HG03064 (cell line): ENCODE results near the gene TMEM97.
A peak's percentile ranks its signal among the peaks of the same experiment; 100 is the strongest.

Source experiments
- ATAC-seq: cut with Tn5 transposase; IDR thresholded peaks from one replicate; pipeline ENCODE4 v1.9.1; 2021; ENCODE audit warnings: low read depth; ENCODE audit not compliant: unreplicated experiment

TMEM97 gene

GRCh38 chr17:28363776-28364650, 45.0 kb downstream of the TMEM97 start:
- no peak for ATAC-seq

- ATAC-seq, result no peak
Observed at GRCh38 chr17:28364665-28365363, 45.8 kb downstream of the TMEM97 start, which contains the start of gene SEBOX. Gene SEBOX (minus strand): TSS chr17:28365199. CDS start chr17:28365151, 48 bp downstream.

GRCh38 chr17:28365487-28365886, 46.5 kb downstream of the TMEM97 start:
- no peak for ATAC-seq

- no peak for ATAC-seq
Observed at GRCh38 chr17:28366605-28367004, 47.6 kb downstream of the TMEM97 start.

DNA sequence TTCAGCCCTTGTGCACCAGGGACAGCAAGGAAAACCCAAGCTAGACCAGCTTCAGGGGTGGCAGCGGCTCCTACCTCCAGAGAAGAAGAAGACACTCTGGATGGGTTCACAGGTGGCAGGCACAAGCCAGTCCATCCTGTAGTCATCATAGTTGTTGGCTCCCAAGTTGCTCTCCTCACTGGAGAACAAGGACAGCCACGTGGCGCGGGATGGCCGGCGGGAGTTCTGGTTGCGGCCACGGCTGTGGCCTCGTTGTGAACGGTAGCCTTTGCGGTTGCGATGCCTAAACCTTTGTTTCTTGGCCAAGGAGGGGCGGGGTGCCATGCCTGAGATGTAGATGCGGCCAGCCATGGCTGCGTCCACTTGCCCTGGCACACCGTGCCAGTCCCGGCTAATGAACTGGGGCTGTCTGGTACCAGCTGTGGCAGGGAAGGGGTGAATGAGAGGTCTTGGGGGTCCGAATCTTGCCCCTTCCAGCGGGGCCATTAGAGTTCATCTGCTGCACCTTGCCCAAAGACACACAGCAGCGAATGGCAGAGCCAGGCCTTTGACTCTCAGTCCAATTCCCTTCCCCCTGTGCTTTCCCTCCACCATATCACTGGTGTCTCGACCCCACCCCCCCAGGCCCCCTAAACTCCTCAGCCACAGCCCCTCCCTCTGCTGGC, 48.8 kb downstream of the TMEM97 start:
- no peak for ATAC-seq

GRCh38 chr17:28368306-28368831, 49.4 kb downstream of the TMEM97 start:
- no peak for ATAC-seq

- ATAC-seq, result no peak
Observed at GRCh38 chr17:28368915-28369683, 50.1 kb downstream of the TMEM97 start.

DNA sequence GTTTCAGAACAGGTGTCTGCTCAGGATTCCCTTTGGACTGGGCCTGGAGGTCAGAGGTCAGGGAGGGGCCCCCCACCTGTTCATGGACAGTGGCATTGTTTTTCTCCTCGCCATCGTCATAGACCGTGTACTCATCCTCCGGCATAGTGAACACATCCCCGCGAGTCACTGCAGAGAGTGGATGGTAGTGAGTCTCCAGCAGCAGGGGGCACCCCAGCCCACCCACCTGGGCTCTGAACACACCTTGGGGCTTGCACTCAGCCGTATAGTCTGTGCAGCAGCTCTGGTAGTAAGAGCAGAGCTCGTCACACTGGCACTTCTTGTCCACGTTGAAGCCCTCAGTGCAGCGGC, 50.7 kb downstream of the TMEM97 start:
- ATAC-seq, result no peak

GRCh38 chr17:28370035-28370743, 51.2 kb downstream of the TMEM97 start, which contains the start of gene VTN:
Gene VTN (minus strand): TSS chr17:28370307. CDS start chr17:28370203, 104 bp downstream.
- no peak for ATAC-seq

GRCh38 chr17:28370744-28371103, 51.7 kb downstream of the TMEM97 start:
- no peak for ATAC-seq

GRCh38 chr17:28371245-28372202, 52.5 kb downstream of the TMEM97 start, which contains the start of gene SARM1:
Gene SARM1 (plus strand): TSS chr17:28371694. CDS start chr17:28372033, 339 bp downstream.
- ATAC-seq, result peak; percentile 74

GRCh38 chr17:28372203-28372944, 53.4 kb downstream of the TMEM97 start:
- peak; percentile 3 for ATAC-seq

- ATAC-seq, result no peak
Observed at GRCh38 chr17:28372945-28373274, 53.9 kb downstream of the TMEM97 start.
